Esophagus muscularis mucosa (tissue), 2 donors: ENCODE measurements around the gene FAM25C.
"Not testable (repeated sequence)": the region's sequence is repeated elsewhere in the genome, so short reads cannot be mapped to it uniquely, and the experiment has no call there.

ENCODE experiments used
- POLR2A ChIP-seq: fragments of 450-650 bp; IDR thresholded peaks from one replicate; pipeline ENCODE4 v1.6.1; 2017; ENCODE audit warnings: antibody characterized with exemption, moderate library complexity, mild to moderate bottlenecking, low read depth
- POLR2AphosphoS5 ChIP-seq, 2 donors: sonication (generic); formaldehyde crosslinking; IDR thresholded peaks; one replicate each; pipeline ENCODE4 v1.6.1; 2017; ENCODE audit warnings: antibody characterized with exemption in 2 of 2

GRCh38 chr10:48031390-48031789 lies 31.8 kb upstream of the FAM25C start:
- TF ChIP-seq POLR2AphosphoS5 (IDR thresholded peaks at IDR 0.05); POLR2A: not testable (repeated sequence)
